ENCODE measurements around the gene RAB31. TPM values are rescaled to one million over a fixed set of nuclear protein-coding genes. Genes with fewer than 3 reads are reported as not detected.
"Not testable (repeated sequence)": the region's sequence is repeated elsewhere in the genome, so short reads cannot be mapped to it uniquely, and the experiment has no call there.

The RAB31 gene
- 1 to 10 TPM; 3.5 to 4.9 TPM for total RNA-seq

GRCh38 chr18:9708057-9708433 lies at the start of gene RAB31:
RAB31 (plus strand) TSS chr18:9708301; CDS start chr18:9708406, 105 bp downstream.
- Mint-ChIP-seq H3K4me3 (peak within 1 kb of the TSS; percentile 77), H3K9me3 (no peaks in the 10 kb centered on the region), H3K27ac (peak within 1 kb of the TSS; percentile 33), H3K27me3 (peaks cover 72% of the 10 kb centered on the region), H3K4me1 (peaks cover 50% of the 10 kb centered on the region), H3K36me3 (ENCODE audit: low read depth) (no peaks in the 10 kb centered on the region)
- ChIA-PET CTCF (interaction anchor here (0.6 kb wide), 1 partner anchor 31 kb away, joined by 3 read pairs; no protein-coding TSS in a partner anchor), POLR2A (no interaction called here)
- peak; percentile 34 for DNase-seq

GRCh38 chr18:9659499-9660375 lies 48.4 kb upstream of the RAB31 start:
- H3K9me3 Mint-ChIP-seq, result no peaks in the 10 kb centered on the region
- H3K27ac Mint-ChIP-seq, result no peak overlapping the region
- CTCF ChIA-PET, result no interaction called here
- POLR2A ChIA-PET, result no interaction called here
- H3K27me3 Mint-ChIP-seq, result peaks cover 6% of the 10 kb centered on the region
- no peaks in the 10 kb centered on the region for H3K4me1 Mint-ChIP-seq
- H3K4me3 Mint-ChIP-seq, result no peak overlapping the region
- H3K36me3 Mint-ChIP-seq (ENCODE audit: low read depth), result no peaks in the 10 kb centered on the region
- DNase-seq, result no peak

GRCh38 chr18:9661564-9661963 lies 46.5 kb upstream of the RAB31 start:
- Mint-ChIP-seq H3K9me3 (no peaks in the 10 kb centered on the region), H3K4me1 (no peaks in the 10 kb centered on the region), H3K4me3 (no peak overlapping the region), H3K27ac (no peak overlapping the region), H3K36me3 (ENCODE audit: low read depth) (no peaks in the 10 kb centered on the region), H3K27me3 (peaks cover 6% of the 10 kb centered on the region)
- ChIA-PET CTCF (interaction anchor here (0.7 to 1.3 kb wide), 2 partner anchors 49 to 83 kb away, joined by 3 read pairs; no protein-coding TSS in a partner anchor), POLR2A (no interaction called here)
- no peak for DNase-seq

GRCh38 chr18:9663377-9663776 lies 44.7 kb upstream of the RAB31 start:
- Mint-ChIP-seq H3K36me3 (ENCODE audit: low read depth) (no peaks in the 10 kb centered on the region), H3K27ac (no peak overlapping the region), H3K27me3 (peaks cover 9% of the 10 kb centered on the region), H3K4me3 (no peak overlapping the region), H3K4me1 (no peaks in the 10 kb centered on the region), H3K9me3 (no peaks in the 10 kb centered on the region)
- DNase-seq, result no peak
- POLR2A ChIA-PET, result no interaction called here
- CTCF ChIA-PET, result no interaction called here

- no peak for DNase-seq
- CTCF ChIA-PET, result no interaction called here
- no peak overlapping the region for H3K4me3 Mint-ChIP-seq
These were observed 42.8 kb upstream of the RAB31 start for GRCh38 chr18:9665314-9665713.

GRCh38 chr18:9666548-9666947 lies 41.6 kb upstream of the RAB31 start:
- no peaks in the 10 kb centered on the region for H3K36me3 Mint-ChIP-seq (ENCODE audit: low read depth)
- DNase-seq, result no peak
- ChIA-PET CTCF (no interaction called here), POLR2A (no interaction called here)
- no peaks in the 10 kb centered on the region for H3K4me1 Mint-ChIP-seq
- H3K27me3 Mint-ChIP-seq, result peaks cover 10% of the 10 kb centered on the region
- no peak overlapping the region for H3K4me3 Mint-ChIP-seq
- no peak overlapping the region for H3K27ac Mint-ChIP-seq
- H3K9me3 Mint-ChIP-seq, result no peaks in the 10 kb centered on the region

More at GRCh38 chr18:9665314-9665713, 42.8 kb upstream of the RAB31 start:
- Mint-ChIP-seq H3K36me3 (ENCODE audit: low read depth) (no peaks in the 10 kb centered on the region), H3K4me1 (no peaks in the 10 kb centered on the region), H3K27me3 (peaks cover 10% of the 10 kb centered on the region), H3K27ac (no peak overlapping the region), H3K9me3 (no peaks in the 10 kb centered on the region)
- POLR2A ChIA-PET, result no interaction called here

- Mint-ChIP-seq H3K9me3 (no peaks in the 10 kb centered on the region), H3K27me3 (peaks cover 13% of the 10 kb centered on the region), H3K4me3 (no peak overlapping the region), H3K4me1 (peaks cover 7% of the 10 kb centered on the region), H3K27ac (no peak overlapping the region), H3K36me3 (ENCODE audit: low read depth) (no peaks in the 10 kb centered on the region)
- ChIA-PET POLR2A (no interaction called here), CTCF (no interaction called here)
- DNase-seq, result no peak
These were observed 39.1 kb upstream of the RAB31 start for GRCh38 chr18:9669016-9669415.

- CTCF ChIA-PET, result no interaction called here
- peaks cover 7% of the 10 kb centered on the region for H3K4me1 Mint-ChIP-seq
These were observed 36.9 kb upstream of the RAB31 start for GRCh38 chr18:9671214-9671613.

GRCh38 chr18:9673296-9674251 lies 34.5 kb upstream of the RAB31 start:
- DNase-seq, result peak; percentile 29
- H3K9me3 Mint-ChIP-seq, result no peaks in the 10 kb centered on the region
- H3K27ac Mint-ChIP-seq, result no peak overlapping the region
- ChIA-PET POLR2A (interaction anchor here (0.7 kb wide), 1 partner anchor 58 kb away, joined by 3 read pairs; no protein-coding TSS in a partner anchor), CTCF (interaction anchor here (0.6 to 2.1 kb wide), 5 partner anchors 10 to 64 kb away, joined by 3 to 7 read pairs (median 3); no protein-coding TSS in a partner anchor)
- H3K4me1 Mint-ChIP-seq, result peaks cover 7% of the 10 kb centered on the region
- peaks cover 16% of the 10 kb centered on the region for H3K27me3 Mint-ChIP-seq
- no peak overlapping the region for H3K4me3 Mint-ChIP-seq
- H3K36me3 Mint-ChIP-seq (ENCODE audit: low read depth), result no peaks in the 10 kb centered on the region

More at GRCh38 chr18:9671214-9671613, 36.9 kb upstream of the RAB31 start:
- peaks cover 19% of the 10 kb centered on the region for H3K27me3 Mint-ChIP-seq
- H3K9me3 Mint-ChIP-seq, result no peaks in the 10 kb centered on the region
- no peaks in the 10 kb centered on the region for H3K36me3 Mint-ChIP-seq (ENCODE audit: low read depth)
- POLR2A ChIA-PET, result no interaction called here
- DNase-seq, result no peak
- no peak overlapping the region for H3K4me3 Mint-ChIP-seq
- no peak overlapping the region for H3K27ac Mint-ChIP-seq

GRCh38 chr18:9678216-9678615 lies 29.9 kb upstream of the RAB31 start:
- H3K4me3 Mint-ChIP-seq; CTCF ChIA-PET; H3K27ac Mint-ChIP-seq; POLR2A ChIA-PET; H3K36me3 Mint-ChIP-seq (ENCODE audit: low read depth); H3K4me1 Mint-ChIP-seq; DNase-seq; H3K9me3 Mint-ChIP-seq: not testable (repeated sequence)
- H3K27me3 Mint-ChIP-seq, result peaks cover 34% of the 10 kb centered on the region

GRCh38 chr18:9679125-9679524 lies 29.0 kb upstream of the RAB31 start:
- Mint-ChIP-seq H3K9me3 (no peaks in the 10 kb centered on the region), H3K27ac (no peak overlapping the region), H3K36me3 (ENCODE audit: low read depth) (no peaks in the 10 kb centered on the region), H3K27me3 (peaks cover 40% of the 10 kb centered on the region), H3K4me3 (no peak overlapping the region), H3K4me1 (no peaks in the 10 kb centered on the region)
- no peak for DNase-seq
- ChIA-PET POLR2A (no interaction called here), CTCF (no interaction called here)

- H3K27ac Mint-ChIP-seq, result no peak overlapping the region
- CTCF ChIA-PET, result no interaction called here
- no peak overlapping the region for H3K4me3 Mint-ChIP-seq
- no peaks in the 10 kb centered on the region for H3K36me3 Mint-ChIP-seq (ENCODE audit: low read depth)
- POLR2A ChIA-PET, result no interaction called here
- H3K9me3 Mint-ChIP-seq, result no peaks in the 10 kb centered on the region
- H3K4me1 Mint-ChIP-seq, result peaks cover 10% of the 10 kb centered on the region
- no peak for DNase-seq
- H3K27me3 Mint-ChIP-seq, result peaks cover 34% of the 10 kb centered on the region
These were observed 26.9 kb upstream of the RAB31 start for GRCh38 chr18:9681217-9681616.

- Mint-ChIP-seq H3K9me3 (no peaks in the 10 kb centered on the region), H3K4me1 (peaks cover 10% of the 10 kb centered on the region), H3K4me3 (no peak overlapping the region), H3K27me3 (peaks cover 33% of the 10 kb centered on the region), H3K27ac (no peak overlapping the region), H3K36me3 (ENCODE audit: low read depth) (no peaks in the 10 kb centered on the region)
- DNase-seq, result no peak
- CTCF ChIA-PET, result no interaction called here
- POLR2A ChIA-PET, result no interaction called here
These were observed 25.5 kb upstream of the RAB31 start for GRCh38 chr18:9682572-9682971.
